Measurements from ENCODE around the gene ZNF844.
"Not testable (repeated sequence)": the region's sequence is repeated elsewhere in the genome, so short reads cannot be mapped to it uniquely, and the experiment has no call there.

Gene ZNF844

DNA sequence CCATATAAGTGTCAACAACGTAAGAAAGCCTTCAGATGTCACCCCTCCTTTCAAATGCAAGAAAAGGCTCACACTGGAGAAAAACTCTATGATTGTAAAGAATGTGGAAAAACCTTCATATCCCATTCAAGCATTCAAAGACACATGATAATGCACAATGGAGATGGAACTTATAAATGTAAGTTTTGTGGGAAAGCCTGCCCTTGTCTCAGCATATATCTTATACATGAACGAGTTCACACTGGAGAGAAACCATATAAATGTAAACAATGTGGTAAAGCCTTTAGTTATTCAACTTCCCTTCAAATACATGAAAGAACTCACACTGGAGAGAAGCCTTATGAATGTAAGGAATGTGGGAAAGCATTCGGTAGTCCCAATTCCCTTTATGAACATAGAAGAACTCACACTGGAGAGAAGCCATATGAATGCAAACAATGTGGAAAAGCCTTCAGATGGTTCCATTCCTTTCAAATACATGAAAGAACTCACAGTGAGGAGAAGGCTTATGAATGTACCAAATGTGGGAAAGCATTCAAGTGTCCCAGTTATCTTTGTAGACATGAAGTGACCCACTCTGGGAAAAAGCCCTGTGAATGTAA is 11.1 kb downstream of the ZNF844 start:
- H3K4me3 ChIP-seq (ENCODE audit: control insufficient read depth, low read depth, low read length): no peak overlapping the region
- no peak for DNase-seq (ENCODE audit: low read depth)
- TF ChIP-seq, protein P1, sequence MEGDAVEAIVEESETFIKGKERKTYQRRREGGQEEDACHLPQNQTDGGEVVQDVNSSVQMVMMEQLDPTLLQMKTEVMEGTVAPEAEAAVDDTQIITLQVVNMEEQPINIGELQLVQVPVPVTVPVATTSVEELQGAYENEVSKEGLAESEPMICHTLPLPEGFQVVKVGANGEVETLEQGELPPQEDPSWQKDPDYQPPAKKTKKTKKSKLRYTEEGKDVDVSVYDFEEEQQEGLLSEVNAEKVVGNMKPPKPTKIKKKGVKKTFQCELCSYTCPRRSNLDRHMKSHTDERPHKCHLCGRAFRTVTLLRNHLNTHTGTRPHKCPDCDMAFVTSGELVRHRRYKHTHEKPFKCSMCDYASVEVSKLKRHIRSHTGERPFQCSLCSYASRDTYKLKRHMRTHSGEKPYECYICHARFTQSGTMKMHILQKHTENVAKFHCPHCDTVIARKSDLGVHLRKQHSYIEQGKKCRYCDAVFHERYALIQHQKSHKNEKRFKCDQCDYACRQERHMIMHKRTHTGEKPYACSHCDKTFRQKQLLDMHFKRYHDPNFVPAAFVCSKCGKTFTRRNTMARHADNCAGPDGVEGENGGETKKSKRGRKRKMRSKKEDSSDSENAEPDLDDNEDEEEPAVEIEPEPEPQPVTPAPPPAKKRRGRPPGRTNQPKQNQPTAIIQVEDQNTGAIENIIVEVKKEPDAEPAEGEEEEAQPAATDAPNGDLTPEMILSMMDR (IDR thresholded peaks at IDR 0.05; ENCODE audit: control insufficient read depth, insufficient read depth, low read depth, low read length, missing control alignments): no peak

GRCh38 chr19:12076331-12076730 is 11.8 kb downstream of the ZNF844 start:
- not testable (repeated sequence) for DNase-seq (ENCODE audit: low read depth); H3K4me3 ChIP-seq (ENCODE audit: control insufficient read depth, low read depth, low read length)

DNA sequence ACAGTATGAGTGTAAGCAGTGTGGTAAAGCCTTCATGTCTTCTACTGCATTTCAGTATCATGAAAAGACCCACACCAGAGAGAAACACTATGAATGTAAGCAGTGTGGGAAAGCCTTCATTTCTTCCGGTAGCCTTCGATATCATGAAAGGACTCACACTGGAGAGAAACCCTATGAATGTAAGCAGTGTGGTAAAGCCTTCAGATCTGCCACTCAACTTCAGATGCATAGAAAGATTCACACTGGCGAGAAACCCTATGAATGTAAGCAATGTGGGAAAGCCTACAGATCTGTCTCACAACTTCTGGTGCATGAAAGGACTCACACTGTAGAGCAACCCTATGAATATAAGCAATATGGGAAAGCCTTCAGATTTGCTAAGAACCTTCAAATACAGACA is 12.8 kb downstream of the ZNF844 start:
- no peak for DNase-seq (ENCODE audit: low read depth)
- TF ChIP-seq, protein P1 (IDR thresholded peaks at IDR 0.05; ENCODE audit: control insufficient read depth, insufficient read depth, low read depth, low read length, missing control alignments): no peak
- H3K4me3 ChIP-seq (ENCODE audit: control insufficient read depth, low read depth, low read length): no peak overlapping the region

DNA sequence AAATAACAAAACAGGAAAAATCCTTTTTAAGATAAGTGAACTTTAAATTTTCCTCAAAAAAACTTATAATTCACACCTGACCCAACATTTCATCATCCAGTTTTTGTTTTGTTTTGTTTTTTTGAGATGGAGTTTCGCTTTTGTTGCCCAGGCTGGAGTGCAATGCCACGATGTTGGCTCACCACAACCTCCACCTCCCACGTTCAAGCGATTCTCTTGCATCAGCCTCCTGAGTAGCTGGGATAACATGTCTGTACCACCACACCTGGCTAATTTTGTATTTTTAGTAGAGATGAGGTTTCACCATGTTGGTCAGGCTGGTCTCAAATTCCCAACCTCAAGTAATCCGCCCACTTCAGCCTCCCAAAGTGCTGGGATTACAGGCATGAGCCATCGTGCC is 18.8 kb downstream of the ZNF844 start:
- DNase-seq (ENCODE audit: low read depth); H3K4me3 ChIP-seq (ENCODE audit: control insufficient read depth, low read depth, low read length): not testable (repeated sequence)

GRCh38 chr19:12085074-12085818 is 20.7 kb downstream of the ZNF844 start:
- H3K4me3 ChIP-seq (ENCODE audit: control insufficient read depth, low read depth, low read length): no peak overlapping the region
- DNase-seq (ENCODE audit: low read depth): no peak
- TF ChIP-seq, protein P1 (IDR thresholded peaks at IDR 0.05; ENCODE audit: control insufficient read depth, insufficient read depth, low read depth, low read length, missing control alignments): no peak

- H3K4me3 ChIP-seq (ENCODE audit: control insufficient read depth, low read depth, low read length): no peak overlapping the region
- TF ChIP-seq, protein P1 (IDR thresholded peaks at IDR 0.05; ENCODE audit: control insufficient read depth, insufficient read depth, low read depth, low read length, missing control alignments): peak; percentile 73
- DNase-seq (ENCODE audit: low read depth): peak; percentile 13
Observed at GRCh38 chr19:12090807-12091206, 26.3 kb downstream of the ZNF844 start.

- H3K4me3 ChIP-seq (ENCODE audit: control insufficient read depth, low read depth, low read length): peak overlapping the region; percentile 58
- DNase-seq (ENCODE audit: low read depth): peak; percentile 51
- TF ChIP-seq, protein P1 (IDR thresholded peaks at IDR 0.05; ENCODE audit: control insufficient read depth, insufficient read depth, low read depth, low read length, missing control alignments): no peak
Observed at GRCh38 chr19:12092065-12092867, 27.7 kb downstream of the ZNF844 start.

Measured in AG09309 (cell line).